ENCODE data around the gene CFAP20DC. TPM values are rescaled to one million over a fixed set of nuclear protein-coding genes. Genes with fewer than 3 reads are reported as not detected.

CFAP20DC gene
- total RNA-seq, 2 donors from 2014 or later = 6.5 to 9.5 TPM

- Mint-ChIP-seq H3K36me3 (ENCODE audit: low read depth) (no peaks in the 10 kb centered on the region), H3K27me3 (ENCODE audit: insufficient read depth) (no peaks in the 10 kb centered on the region), H3K27ac (no peak overlapping the region), H3K9me3 (no peaks in the 10 kb centered on the region), H3K4me3 (no peak overlapping the region), H3K4me1 (peaks cover 4% of the 10 kb centered on the region)
- DNase-seq = no peak
- Histone ChIP-seq H3K27ac (ENCODE audit: low read depth, low read length) (no peak overlapping the region), H3K9ac (ENCODE audit: extremely low read depth, low read length, poor library complexity, severe bottlenecking) (no peak overlapping the region), H3K36me3 (ENCODE audit: control insufficient read depth, insufficient read depth, low read length) (no peaks in the 10 kb centered on the region), H3K4me3 (ENCODE audit: low read length) (no peak overlapping the region), H3K9me3 (ENCODE audit: control insufficient read depth, low read length) (no peaks in the 10 kb centered on the region), H3K4me1 (ENCODE audit: control insufficient read depth, insufficient read depth, low read length) (no peaks in the 10 kb centered on the region), H3K27me3 (ENCODE audit: control insufficient read depth, insufficient read depth, low read length, poor library complexity, severe bottlenecking) (no peaks in the 10 kb centered on the region)
- WGBS, 2 experiments (ENCODE audit: insufficient coverage in 1 of 2, insufficient read length in 1 of 2) = 48% methylated on average over 1 of the region's 2 CpGs; no CpG with 5 or more reads in 1 of the 2 experiments
- TF ChIP-seq CTCF (conservative IDR thresholded peaks at IDR 0.05) = no peak
Observed at GRCh38 chr3:58866079-58866478, 183.7 kb downstream of the CFAP20DC start.

GRCh38 chr3:58864480-58864879 is 185.3 kb downstream of the CFAP20DC start:
- no peak for DNase-seq
- Histone ChIP-seq H3K27me3 (ENCODE audit: control insufficient read depth, insufficient read depth, low read length, poor library complexity, severe bottlenecking) (no peaks in the 10 kb centered on the region), H3K27ac (ENCODE audit: low read depth, low read length) (no peak overlapping the region), H3K9me3 (ENCODE audit: control insufficient read depth, low read length) (no peaks in the 10 kb centered on the region), H3K4me3 (ENCODE audit: low read length) (no peak overlapping the region), H3K9ac (ENCODE audit: extremely low read depth, low read length, poor library complexity, severe bottlenecking) (no peak overlapping the region), H3K36me3 (ENCODE audit: control insufficient read depth, insufficient read depth, low read length) (no peaks in the 10 kb centered on the region), H3K4me1 (ENCODE audit: control insufficient read depth, insufficient read depth, low read length) (no peaks in the 10 kb centered on the region)
- Mint-ChIP-seq H3K27ac (no peak overlapping the region), H3K36me3 (ENCODE audit: low read depth) (no peaks in the 10 kb centered on the region), H3K4me1 (peaks cover 4% of the 10 kb centered on the region), H3K4me3 (no peak overlapping the region), H3K9me3 (no peaks in the 10 kb centered on the region), H3K27me3 (ENCODE audit: insufficient read depth) (no peaks in the 10 kb centered on the region)
- TF ChIP-seq CTCF (conservative IDR thresholded peaks at IDR 0.05) = no peak

- 91 to 100% methylated on average over 3 to 4 of the region's 4 CpGs for WGBS, 2 experiments (ENCODE audit: insufficient coverage in 1 of 2, insufficient read length in 1 of 2)
Observed at GRCh38 chr3:58863206-58863605, 186.6 kb downstream of the CFAP20DC start.

More at GRCh38 chr3:58863206-58863605, 186.6 kb downstream of the CFAP20DC start:
- no peaks in the 10 kb centered on the region for H3K4me1 ChIP-seq (ENCODE audit: control insufficient read depth, insufficient read depth, low read length)
- H3K36me3 Mint-ChIP-seq (ENCODE audit: low read depth) = no peaks in the 10 kb centered on the region
- no peak overlapping the region for H3K4me3 ChIP-seq (ENCODE audit: low read length)
- no peaks in the 10 kb centered on the region for H3K36me3 ChIP-seq (ENCODE audit: control insufficient read depth, insufficient read depth, low read length)
- H3K27me3 ChIP-seq (ENCODE audit: control insufficient read depth, insufficient read depth, low read length, poor library complexity, severe bottlenecking) = no peaks in the 10 kb centered on the region
- peaks cover 4% of the 10 kb centered on the region for H3K4me1 Mint-ChIP-seq
- no peak for TF ChIP-seq CTCF (conservative IDR thresholded peaks at IDR 0.05)
- no peak overlapping the region for H3K27ac Mint-ChIP-seq
- H3K9me3 ChIP-seq (ENCODE audit: control insufficient read depth, low read length) = no peaks in the 10 kb centered on the region
- no peaks in the 10 kb centered on the region for H3K9me3 Mint-ChIP-seq
- no peaks in the 10 kb centered on the region for H3K27me3 Mint-ChIP-seq (ENCODE audit: insufficient read depth)
- no peak overlapping the region for H3K27ac ChIP-seq (ENCODE audit: low read depth, low read length)
- H3K9ac ChIP-seq (ENCODE audit: extremely low read depth, low read length, poor library complexity, severe bottlenecking) = no peak overlapping the region
- DNase-seq = no peak
- H3K4me3 Mint-ChIP-seq = no peak overlapping the region

All from endodermal cell (in vitro differentiated cells).